ENCODE data around the gene TPPP2. TPM values are rescaled to one million over a fixed set of nuclear protein-coding genes. Genes with fewer than 3 reads are reported as not detected.

Gene TPPP2
- total RNA-seq, 1 experiment from 2014 or later: 0.35 TPM

- TF ChIP-seq PREB (CRISPR knock-in tag; IDR thresholded peaks at IDR 0.05; ENCODE audit: borderline replicate concordance) (no peak), ESRRA (CRISPR knock-in tag; IDR thresholded peaks at IDR 0.05; ENCODE audit: borderline replicate concordance) (no peak), ZNF232 (CRISPR knock-in tag; IDR thresholded peaks at IDR 0.05) (no peak), AR (CRISPR knock-in tag; IDR thresholded peaks at IDR 0.05) (no peak)
Measured at GRCh38 chr14:21066882-21067502, 37.0 kb downstream of the TPPP2 start (continued).

GRCh38 chr14:21068521-21069387 is 38.7 kb downstream of the TPPP2 start:
- Mint-ChIP-seq H3K4me1 (peaks cover 33% of the 10 kb centered on the region), H3K27ac (peak overlapping the region; percentile 72; the same call in 1 of the 2 replicates), H3K36me3 (peaks cover 10% of the 10 kb centered on the region), H3K4me3 (peak overlapping the region; percentile 89), H3K9me3 (no peaks in the 10 kb centered on the region), H3K27me3 (ENCODE audit: low read depth) (peaks cover 6% of the 10 kb centered on the region; the same call in 1 of the 2 replicates)
- POLR2A ChIA-PET: interaction anchor here (0.9 to 1.4 kb wide), 8 partner anchors 19 to 36 kb away, joined by 3 to 8 read pairs (median 4); no protein-coding TSS in a partner anchor
- no peak for TF ChIP-seq ZNF423 (CRISPR knock-in tag; IDR thresholded peaks at IDR 0.05)
- no peak; the same call in 1 of the 2 replicates for TF ChIP-seq HMGXB4 (CRISPR knock-in tag; IDR thresholded peaks at IDR 0.05)
- TF ChIP-seq ZNF219 (CRISPR knock-in tag; IDR thresholded peaks at IDR 0.05; ENCODE audit: borderline replicate concordance): no peak
- no peak for TF ChIP-seq ERG (CRISPR knock-in tag; IDR thresholded peaks at IDR 0.05)
- TF ChIP-seq FOXK1 (CRISPR knock-in tag; IDR thresholded peaks at IDR 0.05): 0 out of 2 replicates have a peak, but pooled peaks have one; percentile 7
- TF ChIP-seq MAX (CRISPR knock-in tag; IDR thresholded peaks at IDR 0.05): peak; percentile 24; the same call in 1 of the 2 replicates
- no peak for TF ChIP-seq ZNF396 (CRISPR knock-in tag; IDR thresholded peaks at IDR 0.05; ENCODE audit: borderline replicate concordance)
- TF ChIP-seq MLX (CRISPR knock-in tag; IDR thresholded peaks at IDR 0.05): no peak
- CTCF ChIA-PET: interaction anchor here (0.5 to 5.9 kb wide), 41 partner anchors 10 to 406 kb away, joined by 3 to 142 read pairs (median 4); partner anchors contain the start of genes NDRG2, SLC39A2, TMEM253 and ZNF219
- ATAC-seq (0 out of 2 replicates have a peak, but pooled peaks have one; percentile 0), DNase-seq (ENCODE audit: low spot score) (peak; percentile 62)
